GM12878 (cell line): ENCODE measurements around the gene RPRD1A. TPM values are rescaled to one million over a fixed set of nuclear protein-coding genes. Genes with fewer than 3 reads are reported as not detected.
A peak's percentile ranks its signal among the peaks of the same experiment; 100 is the strongest.

Experiments used
- ATF2 ChIP-seq: IDR thresholded peaks from 2 replicates; pipeline ENCODE4 v1.6.1; 2012; ENCODE audit warnings: low read length, inconsistent platforms
- ATF7 ChIP-seq: fragments of 450-650 bp; IDR thresholded peaks from 2 replicates; pipeline ENCODE4 v1.6.1; 2016; ENCODE audit warnings: low read depth, mild to moderate bottlenecking
- BACH1 ChIP-seq: fragments of 450-650 bp; IDR thresholded peaks from 2 replicates; pipeline ENCODE4 v1.6.1; 2017; ENCODE audit warnings: mild to moderate bottlenecking, borderline replicate concordance
- CEBPZ ChIP-seq: fragments of 150-350 bp; IDR thresholded peaks from 2 replicates; pipeline ENCODE4 v1.6.1; 2016; ENCODE audit warnings: low read depth, low read length
- CHD1 ChIP-seq: IDR thresholded peaks from 2 replicates; pipeline ENCODE4 v1.6.1; 2012; ENCODE audit warnings: low read depth, low read length, improper control_type of control experiment
- IRF3 ChIP-seq: fragments of 450-650 bp; IDR thresholded peaks from 2 replicates; pipeline ENCODE4 v1.6.1; 2014; ENCODE audit warnings: mild to moderate bottlenecking
- IRF5 ChIP-seq: fragments of 450-650 bp; IDR thresholded peaks from 2 replicates; pipeline ENCODE4 v1.6.1; 2017; ENCODE audit warnings: borderline replicate concordance
- MYB ChIP-seq: fragments of 150-350 bp; IDR thresholded peaks from 2 replicates; pipeline ENCODE4 v1.6.1; 2014; ENCODE audit warnings: mild to moderate bottlenecking, low read depth, low read length, borderline replicate concordance
- NFXL1 ChIP-seq: fragments of 450-650 bp; IDR thresholded peaks from 2 replicates; pipeline ENCODE4 v1.6.1; 2017; ENCODE audit warnings: antibody characterized with exemption, mild to moderate bottlenecking, borderline replicate concordance
- PML ChIP-seq: IDR thresholded peaks from 2 replicates; pipeline ENCODE4 v1.6.1; 2012; ENCODE audit warnings: low read length, inconsistent platforms
- POLR2AphosphoS2 ChIP-seq: IDR thresholded peaks from 2 replicates; pipeline ENCODE4 v1.6.1; 2011; ENCODE audit warnings: low read depth, mild to moderate bottlenecking, low read length, improper control_type of control experiment, moderate library complexity
- RAD21 ChIP-seq: IDR thresholded peaks from 2 replicates; pipeline ENCODE4 v1.6.1; 2011; ENCODE audit warnings: mild to moderate bottlenecking, low read depth, low read length, moderate library complexity; ENCODE audit not compliant: insufficient read depth
- RB1 ChIP-seq: fragments of 450-650 bp; formaldehyde crosslinking; IDR thresholded peaks from 2 replicates; pipeline ENCODE4 v1.6.1; 2017; ENCODE audit warnings: mild to moderate bottlenecking, borderline replicate concordance
- RCOR1 ChIP-seq: conservative IDR thresholded peaks from 2 replicates; pipeline ENCODE4 v1.6.1; 2012; ENCODE audit warnings: low read depth, low read length, improper control_type of control experiment
- RUNX3 ChIP-seq: IDR thresholded peaks from 2 replicates; pipeline ENCODE4 v1.6.1; 2012; ENCODE audit warnings: low read length, inconsistent platforms
- SRF ChIP-seq, 2 experiments: IDR thresholded peaks; 2 replicates each; pipeline ENCODE4 v1.6.1; 2011; ENCODE audit warnings: low read depth in 2 of 2, low read length in 2 of 2, mild to moderate bottlenecking in 1 of 2, moderate library complexity in 1 of 2
- SUPT20H ChIP-seq: IDR thresholded peaks from 2 replicates; pipeline ENCODE4 v1.6.1; 2011; ENCODE audit warnings: low read depth, mild to moderate bottlenecking, low read length, moderate library complexity, borderline replicate concordance; ENCODE audit not compliant: control insufficient read depth
- YY1 ChIP-seq: IDR thresholded peaks from 2 replicates; pipeline ENCODE4 v1.6.1; 2011; ENCODE audit warnings: low read depth, mild to moderate bottlenecking, low read length
- ZNF622 ChIP-seq: fragments of 450-650 bp; IDR thresholded peaks from 2 replicates; pipeline ENCODE4 v1.6.1; 2017; ENCODE audit warnings: mild to moderate bottlenecking, inconsistent platforms
- polyA plus RNA-seq, 11 experiments: library from polyadenylated mRNA; depleted of rRNA in 4 of 11; unstranded in 6 of 11; stranded (reverse) in 5 of 11; fragments of >200 nt; fragmentation: Nextera tagmentation in 4 of 11; fragmentation: Illumina TruSeq in 1 of 11; extraction: Ambion mirVana in 4 of 11; extraction: Trizol in 1 of 11; gene quantifications; 1 replicate in 1 of 11; 2 replicates in 10 of 11; pipeline versions ENCODE4 v1.2.1 to v1.2.3, GENCODE V29; 2011 to 2016; ENCODE audit warnings: inconsistent platforms in 2 of 11, missing spikeins in 2 of 11, low read depth in 1 of 11
- total RNA-seq, 4 experiments: library from RNA; depleted of rRNA in 3 of 4; stranded (reverse); fragments of >200 nt in 3 of 4; fragmentation: Illumina TruSeq in 1 of 4; extraction: Trizol in 1 of 4; gene quantifications; 2 replicates each; pipeline versions ENCODE4 v1.2.1 to v1.2.3, GENCODE V29; 2013 to 2021

RPRD1A gene
- total and polyA plus RNA-seq, 10 of the 15 experiments (the other 5 are each of a cell fraction or from before 2014, with no cell fraction given) = 16.2 to 66.2 (median 36.2) TPM

- TF ChIP-seq RAD21 = no peak
- TF ChIP-seq BACH1 = peak; percentile 20; the same call in 1 of the 2 replicates
- peak; percentile 83; the same call in 1 of the 2 replicates for TF ChIP-seq RB1
- no peak for TF ChIP-seq ATF2
- TF ChIP-seq ATF7 = no peak
- TF ChIP-seq ZNF622 = no peak
- TF ChIP-seq IRF3 = no peak
- TF ChIP-seq MYB = no peak
- peak; percentile 70 for TF ChIP-seq POLR2AphosphoS2
- peak; percentile 84 for TF ChIP-seq YY1
- TF ChIP-seq IRF5 = no peak
- no peak for TF ChIP-seq SUPT20H
- no peak for TF ChIP-seq RCOR1
- TF ChIP-seq RUNX3 = peak; percentile 32; the same call in 1 of the 2 replicates
- peak; percentile 80 to 90 for TF ChIP-seq SRF (IDR thresholded peaks at IDR 0.05; ENCODE audit: low read depth in 2 of 2, low read length in 2 of 2)
- TF ChIP-seq CEBPZ = no peak
- TF ChIP-seq PML = peak; percentile 73; the same call in 1 of the 2 replicates
- TF ChIP-seq NFXL1 = no peak
- no peak; the same call in 1 of the 2 replicates for TF ChIP-seq CHD1
These were observed 95.0 kb downstream of the RPRD1A start, which contains the start of gene RMP24 (continued) for GRCh38 chr18:35972197-35973000.
